MCF 10A (cell line): ENCODE measurements around the gene SNAPC4. TPM values are rescaled to one million over a fixed set of nuclear protein-coding genes. Genes with fewer than 3 reads are reported as not detected.

Source experiments
- BruUV-seq: library from RNA; stranded (reverse); fragments of 400-500 nt; replicated peaks from 2 replicates; lab custom pipeline; 2021; lab: Mats Ljungman, UMichigan
- CTCF ChIA-PET: fragments of 300-600 bp; sonication (Branson Sonifier 250); formaldehyde crosslinking; extraction: SDS; loops from one replicate; lab custom pipeline; 2021; ENCODE audit warnings: antibody characterized with exemption, inconsistent platforms; lab: Yijun Ruan, JAX
- POLR2A ChIA-PET: fragments of 300-600, 350-650 bp; sonication (Branson Sonifier 250); formaldehyde crosslinking; extraction: SDS; loops from one replicate; lab custom pipeline; 2020; ENCODE audit warnings: antibody characterized with exemption, inconsistent platforms; lab: Yijun Ruan, JAX
- DNase-seq: peaks from one replicate; pipeline ENCODE4 v3.0.0-alpha.2; 2018; ENCODE audit not compliant: unreplicated experiment
- H3K27ac Mint-ChIP-seq: one replicate; pipeline ENCODE4 v1.8.0; 2022; ENCODE audit warnings: mild to moderate bottlenecking, low read depth, mixed read lengths; ENCODE audit not compliant: unreplicated experiment
- H3K27me3 Mint-ChIP-seq: one replicate; pipeline ENCODE4 v1.8.0; 2022; ENCODE audit warnings: mixed read lengths; ENCODE audit not compliant: insufficient read depth, unreplicated experiment
- H3K36me3 Mint-ChIP-seq: one replicate; pipeline ENCODE4 v1.8.0; 2022; ENCODE audit warnings: mild to moderate bottlenecking, moderate library complexity, mixed read lengths; ENCODE audit not compliant: insufficient read depth, unreplicated experiment
- H3K4me1 Mint-ChIP-seq: one replicate; pipeline ENCODE4 v1.8.0; 2022; ENCODE audit warnings: mixed read lengths; ENCODE audit not compliant: insufficient read depth, unreplicated experiment
- H3K4me3 Mint-ChIP-seq: one replicate; pipeline ENCODE4 v1.8.0; 2022; ENCODE audit warnings: mild to moderate bottlenecking, moderate library complexity, mixed read lengths; ENCODE audit not compliant: unreplicated experiment
- H3K9me3 Mint-ChIP-seq: one replicate; pipeline ENCODE4 v1.8.0; 2022; ENCODE audit warnings: mixed read lengths; ENCODE audit not compliant: unreplicated experiment
- CTCF ChIP-seq: fragments of 200-600 bp; IDR thresholded peaks from one replicate; pipeline ENCODE4 v1.8.0; 2022; ENCODE audit warnings: antibody characterized with exemption, mild to moderate bottlenecking; ENCODE audit not compliant: unreplicated experiment
- intact Hi-C: fragments of 100-400 bp; cut with micrococcal nuclease; formaldehyde crosslinking; loops from 2 replicates; pipeline ENCODE4 v1.14.1; 2022
- total RNA-seq: library from RNA; stranded (reverse); gene quantifications from 2 replicates; pipeline ENCODE4 v1.2.3, GENCODE V29; 2022

The SNAPC4 gene
- total RNA-seq, 1 experiment from 2014 or later = 9.9 TPM

- intact Hi-C loops = no loop called here
- Mint-ChIP-seq H3K4me1 (no peaks in the 10 kb centered on the region), H3K36me3 (peaks cover 86% of the 10 kb centered on the region), H3K27ac (no peak overlapping the region), H3K4me3 (no peak overlapping the region), H3K27me3 (no peaks in the 10 kb centered on the region), H3K9me3 (no peaks in the 10 kb centered on the region)
- POLR2A ChIA-PET = interaction anchor here (0.9 to 1.7 kb wide), 3 partner anchors 12 to 38 kb away, joined by 3 to 4 read pairs (median 4); no protein-coding TSS in a partner anchor
- TF ChIP-seq CTCF = no peak
- CTCF ChIA-PET = interaction anchor here (0.6 to 0.9 kb wide), 4 partner anchors 13 to 44 kb away, joined by 3 to 4 read pairs (median 3); no protein-coding TSS in a partner anchor
- BruUV-seq = no TSS peak
- no peak for DNase-seq
Measured at GRCh38 chr9:136445799-136446198, 45.8 kb upstream of the SNAPC4 start.

GRCh38 chr9:136444102-136444501 lies 44.1 kb upstream of the SNAPC4 start:
- Mint-ChIP-seq H3K4me3 (no peak overlapping the region), H3K27me3 (no peaks in the 10 kb centered on the region), H3K9me3 (no peaks in the 10 kb centered on the region), H3K4me1 (no peaks in the 10 kb centered on the region), H3K27ac (no peak overlapping the region), H3K36me3 (peaks cover 84% of the 10 kb centered on the region)
- BruUV-seq = no TSS peak
- intact Hi-C loops = no loop called here
- no peak for DNase-seq
- ChIA-PET CTCF (interaction anchor here (1.2 kb wide), 1 partner anchor 15 kb away, joined by 3 read pairs; no protein-coding TSS in a partner anchor), POLR2A (interaction anchor here (0.6 to 1.7 kb wide), 3 partner anchors 11 to 77 kb away, joined by 3 to 4 read pairs (median 3); no protein-coding TSS in a partner anchor)
- no peak for TF ChIP-seq CTCF

GRCh38 chr9:136443687-136444086 lies 43.7 kb upstream of the SNAPC4 start:
- H3K4me1 Mint-ChIP-seq = no peaks in the 10 kb centered on the region
- H3K36me3 Mint-ChIP-seq = peaks cover 79% of the 10 kb centered on the region
- DNase-seq = no peak
- intact Hi-C loops = no loop called here
- CTCF ChIA-PET = interaction anchor here (0.6 to 1.2 kb wide), 3 partner anchors 9 to 839 kb away, joined by 3 read pairs; no protein-coding TSS in a partner anchor
- no TSS peak for BruUV-seq
- TF ChIP-seq CTCF = no peak
- no peaks in the 10 kb centered on the region for H3K27me3 Mint-ChIP-seq
- no peak overlapping the region for H3K27ac Mint-ChIP-seq
- POLR2A ChIA-PET = interaction anchor here (0.6 to 0.7 kb wide), 2 partner anchors 10 to 77 kb away, joined by 3 read pairs; no protein-coding TSS in a partner anchor
- no peak overlapping the region for H3K4me3 Mint-ChIP-seq
- H3K9me3 Mint-ChIP-seq = no peaks in the 10 kb centered on the region

GRCh38 chr9:136443087-136443486 lies 43.1 kb upstream of the SNAPC4 start:
- BruUV-seq = no TSS peak
- Mint-ChIP-seq H3K36me3 (peaks cover 74% of the 10 kb centered on the region), H3K4me1 (no peaks in the 10 kb centered on the region), H3K9me3 (no peaks in the 10 kb centered on the region), H3K4me3 (no peak overlapping the region), H3K27ac (no peak overlapping the region), H3K27me3 (no peaks in the 10 kb centered on the region)
- CTCF ChIA-PET = interaction anchor here (0.6 to 1.2 kb wide), 4 partner anchors 10 to 839 kb away, joined by 3 to 5 read pairs (median 3); no protein-coding TSS in a partner anchor
- TF ChIP-seq CTCF = no peak
- intact Hi-C loops = no loop called here
- POLR2A ChIA-PET = no interaction called here
- no peak for DNase-seq
